ENCODE results near the gene MEF2B. TPM values are rescaled to one million over a fixed set of nuclear protein-coding genes. Genes with fewer than 3 reads are reported as not detected.

Gene MEF2B
- total and polyA plus RNA-seq, 10 of the 15 experiments (the other 5 are each of a cell fraction or from before 2014, with no cell fraction given): 0.09 to 33.0 (median 8.9) TPM

DNA sequence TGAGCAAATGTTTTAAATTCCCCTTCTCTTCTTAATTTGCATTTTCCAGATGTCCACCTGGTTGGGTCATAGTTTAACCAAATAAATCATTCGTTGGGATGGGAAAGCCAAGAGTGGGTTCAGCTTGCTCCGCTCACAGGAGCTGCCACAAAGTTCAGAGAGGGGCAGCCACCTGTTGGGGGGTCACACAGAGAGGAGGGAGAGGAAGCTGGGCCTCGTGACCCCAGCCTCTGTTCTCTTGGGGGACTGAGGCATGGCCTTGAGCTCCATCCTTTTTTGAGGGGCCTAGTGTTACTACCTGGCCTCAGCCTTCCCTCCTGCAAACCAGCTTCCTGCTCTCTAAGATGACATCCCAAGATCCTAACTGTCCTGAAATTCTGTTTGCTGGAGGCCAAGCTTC lies 2.5 kb downstream of the MEF2B start (continued):
- TF ChIP-seq SPI1 (IDR thresholded peaks at IDR 0.05; ENCODE audit: borderline replicate concordance, insufficient read depth, low read depth, low read length) (no peak), TCF12 (IDR thresholded peaks at IDR 0.05; ENCODE audit: low read depth, low read length) (no peak), MTA3 (IDR thresholded peaks at IDR 0.05; ENCODE audit: borderline replicate concordance, low read length) (no peak)

DNA sequence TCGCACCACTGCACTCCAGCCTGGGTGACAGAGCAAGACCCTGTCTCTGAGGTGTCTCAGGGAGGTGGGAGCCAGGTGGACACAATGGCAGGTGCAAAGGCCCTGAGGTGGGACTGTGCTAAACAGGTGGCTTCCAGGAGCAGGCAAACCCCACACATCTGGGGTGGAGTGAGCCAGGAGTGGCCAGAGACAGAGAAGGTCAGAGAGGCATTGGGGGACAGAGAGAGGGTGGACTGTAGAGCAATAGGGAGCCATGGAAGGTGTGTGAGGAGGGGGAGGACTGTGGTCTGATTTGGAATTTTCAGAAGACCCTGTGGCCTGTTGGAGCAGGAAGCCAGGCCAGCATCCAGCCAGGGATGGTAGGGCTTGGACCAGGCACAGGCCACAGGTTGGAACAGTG lies 4.7 kb downstream of the MEF2B start:
- ATAC-seq (no peak), FAIRE-seq (no peak), DNase-seq (ENCODE audit: low read depth, low spot score) (no peak)
- peaks cover 10% of the 10 kb centered on the region for H3K79me2 ChIP-seq (ENCODE audit: control insufficient read depth, insufficient read depth, low read length)
- CTCF ChIA-PET: interaction anchor here (2.1 kb wide), 1 partner anchor 19 kb away, joined by 5 read pairs; no protein-coding TSS in a partner anchor
- H2AFZ ChIP-seq (ENCODE audit: control insufficient read depth, low read depth, low read length): no peak overlapping the region
- H3K27ac ChIP-seq (ENCODE audit: control insufficient read depth, insufficient read depth): no peak overlapping the region
- SMC1A ChIA-PET (ENCODE audit: uncharacterized antibody, unreplicated experiment): no interaction called here
- no peaks in the 10 kb centered on the region; a peak in 1 of 4 replicates for H3K36me3 ChIP-seq (ENCODE audit: control insufficient read depth in 2 of 2, insufficient read depth in 2 of 2, low read length in 1 of 2)
- no peaks in the 10 kb centered on the region for H4K20me1 ChIP-seq (ENCODE audit: control insufficient read depth, insufficient read depth)
- POLR2A ChIA-PET: no interaction called here
- RAD21 ChIA-PET (ENCODE audit: unreplicated experiment): no interaction called here
- no peak overlapping the region for H3K4me2 ChIP-seq (ENCODE audit: control insufficient read depth, insufficient read depth)
- H3K9me3 ChIP-seq (replicated peaks; ENCODE audit: control insufficient read depth, insufficient read depth, low read length): no peaks in the 10 kb centered on the region
- no peak overlapping the region for H3K9ac ChIP-seq (ENCODE audit: control insufficient read depth, insufficient read depth, low read length)
- 100% methylated on average over 1 of the region's 1 CpG for WGBS (ENCODE audit: insufficient coverage, insufficient replicate concordance, low lambda C conversion rate, missing lambda C conversion rate)
- no peaks in the 10 kb centered on the region for H3K27me3 ChIP-seq (replicated peaks in 1 of 2; ENCODE audit: control insufficient read depth in 2 of 2, insufficient read depth in 2 of 2, low read length in 1 of 2)
- intact Hi-C loops (cut with micrococcal nuclease; ENCODE audit: unreplicated experiment) (no loop called here), in situ Hi-C loops (cut with MboI) (no loop called here)
- BruUV-seq (replicated peaks): no TSS peak
- H3K4me1 ChIP-seq (ENCODE audit: control insufficient read depth, insufficient read depth, low read length): peaks cover 21% of the 10 kb centered on the region
- H3K4me3 ChIP-seq: no peak overlapping the region
- TF ChIP-seq RELA (IDR thresholded peaks at IDR 0.05; ENCODE audit: borderline replicate concordance, partially characterized antibody) (no peak), ZZZ3 (IDR thresholded peaks at IDR 0.05; ENCODE audit: control insufficient read depth, insufficient read length, low read depth) (no peak), RBBP5 (conservative IDR thresholded peaks at IDR 0.05) (no peak), WRNIP1 (IDR thresholded peaks at IDR 0.05; ENCODE audit: borderline replicate concordance, low read depth, low read length) (no peak), NR2F1 (conservative IDR thresholded peaks at IDR 0.05) (no peak), E2F4 (IDR thresholded peaks at IDR 0.05; ENCODE audit: low read depth, low read length) (no peak), ZBED1 (IDR thresholded peaks at IDR 0.05; ENCODE audit: borderline replicate concordance) (no peak), ZNF207 (IDR thresholded peaks at IDR 0.05; ENCODE audit: borderline replicate concordance) (no peak), CBFB (IDR thresholded peaks at IDR 0.05; ENCODE audit: low read depth) (no peak), FOXK2 (IDR thresholded peaks at IDR 0.05) (no peak), TCF3 (IDR thresholded peaks at IDR 0.05; ENCODE audit: borderline replicate concordance, insufficient read depth, low read depth, low read length) (no peak), TCF12 (IDR thresholded peaks at IDR 0.05; ENCODE audit: low read depth, low read length) (no peak), ZBTB40 (IDR thresholded peaks at IDR 0.05; ENCODE audit: borderline replicate concordance) (no peak)
- TF ChIP-seq, protein P1, sequence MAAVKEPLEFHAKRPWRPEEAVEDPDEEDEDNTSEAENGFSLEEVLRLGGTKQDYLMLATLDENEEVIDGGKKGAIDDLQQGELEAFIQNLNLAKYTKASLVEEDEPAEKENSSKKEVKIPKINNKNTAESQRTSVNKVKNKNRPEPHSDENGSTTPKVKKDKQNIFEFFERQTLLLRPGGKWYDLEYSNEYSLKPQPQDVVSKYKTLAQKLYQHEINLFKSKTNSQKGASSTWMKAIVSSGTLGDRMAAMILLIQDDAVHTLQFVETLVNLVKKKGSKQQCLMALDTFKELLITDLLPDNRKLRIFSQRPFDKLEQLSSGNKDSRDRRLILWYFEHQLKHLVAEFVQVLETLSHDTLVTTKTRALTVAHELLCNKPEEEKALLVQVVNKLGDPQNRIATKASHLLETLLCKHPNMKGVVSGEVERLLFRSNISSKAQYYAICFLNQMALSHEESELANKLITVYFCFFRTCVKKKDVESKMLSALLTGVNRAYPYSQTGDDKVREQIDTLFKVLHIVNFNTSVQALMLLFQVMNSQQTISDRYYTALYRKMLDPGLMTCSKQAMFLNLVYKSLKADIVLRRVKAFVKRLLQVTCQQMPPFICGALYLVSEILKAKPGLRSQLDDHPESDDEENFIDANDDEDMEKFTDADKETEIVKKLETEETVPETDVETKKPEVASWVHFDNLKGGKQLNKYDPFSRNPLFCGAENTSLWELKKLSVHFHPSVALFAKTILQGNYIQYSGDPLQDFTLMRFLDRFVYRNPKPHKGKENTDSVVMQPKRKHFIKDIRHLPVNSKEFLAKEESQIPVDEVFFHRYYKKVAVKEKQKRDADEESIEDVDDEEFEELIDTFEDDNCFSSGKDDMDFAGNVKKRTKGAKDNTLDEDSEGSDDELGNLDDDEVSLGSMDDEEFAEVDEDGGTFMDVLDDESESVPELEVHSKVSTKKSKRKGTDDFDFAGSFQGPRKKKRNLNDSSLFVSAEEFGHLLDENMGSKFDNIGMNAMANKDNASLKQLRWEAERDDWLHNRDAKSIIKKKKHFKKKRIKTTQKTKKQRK (IDR thresholded peaks at IDR 0.05; ENCODE audit: low read depth, low read length): no peak
